ENCODE data around the gene TYW3. TPM values are rescaled to one million over a fixed set of nuclear protein-coding genes. Genes with fewer than 3 reads are reported as not detected.

The TYW3 gene
- total RNA-seq, 1 donor from 2014 or later = 8.4 TPM

- DNase-seq (ENCODE audit: extremely low read depth, low read depth, low spot score) = no peak
Measured at GRCh38 chr1:74780594-74780993, 47.6 kb downstream of the TYW3 start.

- DNase-seq (ENCODE audit: extremely low read depth, low read depth, low spot score) = no peak
Measured at GRCh38 chr1:74785944-74786343, 53.0 kb downstream of the TYW3 start.

- DNase-seq (ENCODE audit: extremely low read depth, low read depth, low spot score) = no peak
Measured at GRCh38 chr1:74790453-74790852, 57.5 kb downstream of the TYW3 start.

- DNase-seq (ENCODE audit: extremely low read depth, low read depth, low spot score) = no peak
Measured at GRCh38 chr1:74791491-74791890, 58.5 kb downstream of the TYW3 start.

- no peak for DNase-seq (ENCODE audit: extremely low read depth, low read depth, low spot score)
Measured at GRCh38 chr1:74799119-74799657, 66.2 kb downstream of the TYW3 start.

GRCh38 chr1:74811436-74812179 lies 78.7 kb downstream of the TYW3 start:
- DNase-seq (ENCODE audit: extremely low read depth, low read depth, low spot score) = no peak

- DNase-seq (ENCODE audit: extremely low read depth, low read depth, low spot score) = no peak
Measured at GRCh38 chr1:74812180-74812541, 79.2 kb downstream of the TYW3 start.

Other genes with a start within 250 kb of the TYW3 start
- gene LRRC53, start 220.5 kb upstream of the TYW3 start, total RNA-seq = not detected in 2 replicates
- gene ERICH3, start 59.4 kb upstream of the TYW3 start, total RNA-seq = not detected in 2 replicates
- gene CRYZ, start 102 bp upstream of the TYW3 start, total RNA-seq = 14.5 and 29.8 TPM in 2 replicates

Data from glomerular endothelial cell (primary cell).